Fibroblast of skin of left quadriceps (primary cell): ENCODE data around the gene PLLP.

ENCODE experiments used
- DNase-seq, 2 experiments: peaks; one replicate each; pipeline ENCODE4 v3.0.0-alpha.2; 2013; ENCODE audit warnings: low read depth in 2 of 2

PLLP gene

GRCh38 chr16:57284209-57284951 lies at the start of gene PLLP:
PLLP (minus strand) TSS chr16:57284672; CDS start chr16:57284540, 132 bp downstream.
- DNase-seq: no peak

GRCh38 chr16:57333402-57333801 lies 48.9 kb upstream of the PLLP start:
- no peak for DNase-seq

GRCh38 chr16:57331355-57331754 lies 46.9 kb upstream of the PLLP start:
- no peak for DNase-seq

GRCh38 chr16:57329718-57330327 lies 45.4 kb upstream of the PLLP start:
- DNase-seq: no peak

- no peak for DNase-seq
These were observed 41.0 kb upstream of the PLLP start for GRCh38 chr16:57325458-57325857.

GRCh38 chr16:57324749-57325148 lies 40.3 kb upstream of the PLLP start:
- no peak for DNase-seq

GRCh38 chr16:57319646-57320045 lies 35.2 kb upstream of the PLLP start:
- DNase-seq: no peak

- no peak for DNase-seq
These were observed 33.9 kb upstream of the PLLP start for GRCh38 chr16:57318240-57318970.

- DNase-seq: peak; percentile 59 to 65
These were observed 32.0 kb upstream of the PLLP start for GRCh38 chr16:57316390-57317017.

- no peak for DNase-seq
These were observed 30.9 kb upstream of the PLLP start for GRCh38 chr16:57315416-57315815.

GRCh38 chr16:57314161-57314785 lies 29.8 kb upstream of the PLLP start:
- DNase-seq: no peak

- no peak for DNase-seq
These were observed 29.0 kb upstream of the PLLP start for GRCh38 chr16:57313509-57313908.

- DNase-seq: no peak
These were observed 26.3 kb upstream of the PLLP start for GRCh38 chr16:57310801-57311200.

- no peak for DNase-seq
These were observed 23.6 kb upstream of the PLLP start for GRCh38 chr16:57308041-57308440.

- no peak for DNase-seq
These were observed 22.9 kb upstream of the PLLP start for GRCh38 chr16:57307365-57307764.

- no peak for DNase-seq
These were observed 22.3 kb upstream of the PLLP start for GRCh38 chr16:57306676-57307341.

GRCh38 chr16:57305159-57305811 lies 20.8 kb upstream of the PLLP start:
- no peak for DNase-seq

GRCh38 chr16:57304169-57305061 lies 19.9 kb upstream of the PLLP start:
- no peak for DNase-seq

- no peak for DNase-seq
These were observed 19.4 kb upstream of the PLLP start for GRCh38 chr16:57303910-57304168.
